ENCODE results near the gene TCHP.

TCHP gene

DNA sequence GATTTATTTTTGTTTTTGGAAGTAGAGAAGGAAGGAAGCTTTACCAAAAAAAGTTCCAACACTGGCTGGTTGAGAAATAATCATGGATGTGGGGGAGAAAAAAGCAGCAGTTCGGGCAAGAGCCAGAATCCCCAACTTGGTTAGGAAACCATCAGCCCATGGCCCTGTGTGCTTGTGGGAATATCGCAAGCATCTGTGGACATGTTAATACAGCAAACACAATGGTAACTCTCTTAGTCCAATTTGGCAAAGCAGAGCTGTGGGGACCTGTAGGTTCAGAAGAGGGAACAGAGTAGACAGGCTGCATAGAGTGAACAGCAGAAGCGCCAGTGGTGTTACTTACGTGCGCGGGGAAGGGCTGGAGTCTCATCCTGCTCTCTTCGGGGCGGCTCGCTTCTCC lies 46.8 kb downstream of the TCHP start:
- DNase-seq (ENCODE audit: insufficient read length), result no peak
- no peak for FAIRE-seq
- TF ChIP-seq POLR2AphosphoS5 (IDR thresholded peaks at IDR 0.05; ENCODE audit: low read depth, low read length) (no peak), TAF1 (IDR thresholded peaks at IDR 0.05; ENCODE audit: borderline replicate concordance, low read depth, low read length) (no peak), POLR2A (IDR thresholded peaks at IDR 0.05; ENCODE audit: low read depth, low read length) (no peak)

DNA sequence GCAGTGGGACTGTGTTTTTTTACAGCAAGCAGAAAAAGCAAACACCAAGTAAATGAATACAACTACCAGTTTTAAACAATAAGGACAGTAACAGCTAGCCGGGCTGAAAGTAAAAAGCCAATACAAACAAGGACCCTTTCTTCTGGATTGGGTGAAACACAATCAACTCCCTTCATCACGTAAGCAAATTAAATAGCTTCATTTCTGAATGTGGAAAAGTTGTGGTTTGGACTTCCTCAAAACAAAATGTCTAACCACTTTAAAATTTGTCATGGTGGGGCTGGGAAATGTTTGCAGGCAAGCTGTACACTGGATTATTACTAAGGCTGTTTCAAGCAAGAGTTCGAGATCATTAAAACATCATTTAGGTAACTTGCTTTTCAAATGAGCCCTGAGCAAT lies 47.4 kb downstream of the TCHP start:
- DNase-seq (ENCODE audit: insufficient read length) (no peak), FAIRE-seq (no peak)
- TF ChIP-seq POLR2AphosphoS5 (IDR thresholded peaks at IDR 0.05; ENCODE audit: low read depth, low read length) (no peak), POLR2A (IDR thresholded peaks at IDR 0.05; ENCODE audit: low read depth, low read length) (no peak), TAF1 (IDR thresholded peaks at IDR 0.05; ENCODE audit: borderline replicate concordance, low read depth, low read length) (no peak)

DNA sequence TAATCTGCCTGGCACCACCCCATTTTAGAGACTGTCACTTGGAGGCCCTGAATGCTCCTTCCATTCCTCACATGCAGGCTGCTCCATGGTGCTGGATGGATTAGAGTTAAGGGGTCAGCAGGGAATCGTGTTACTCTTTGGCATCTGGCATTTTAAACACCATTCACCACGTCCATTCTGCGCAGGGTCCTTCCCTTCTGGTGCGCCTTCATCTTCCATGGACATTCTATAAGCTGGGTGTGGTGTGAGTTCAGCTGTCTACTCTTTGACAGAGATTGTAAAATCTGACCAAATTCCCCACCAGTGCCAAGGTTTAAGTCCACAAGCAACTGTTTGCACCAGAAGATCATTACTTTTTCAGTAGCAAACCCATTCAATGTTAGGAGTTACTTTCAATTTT lies 48.3 kb downstream of the TCHP start:
- DNase-seq (ENCODE audit: insufficient read length), result no peak
- FAIRE-seq, result no peak
- TF ChIP-seq POLR2AphosphoS5 (IDR thresholded peaks at IDR 0.05; ENCODE audit: low read depth, low read length) (no peak), POLR2A (IDR thresholded peaks at IDR 0.05; ENCODE audit: low read depth, low read length) (no peak), TAF1 (IDR thresholded peaks at IDR 0.05; ENCODE audit: borderline replicate concordance, low read depth, low read length) (no peak)

DNA sequence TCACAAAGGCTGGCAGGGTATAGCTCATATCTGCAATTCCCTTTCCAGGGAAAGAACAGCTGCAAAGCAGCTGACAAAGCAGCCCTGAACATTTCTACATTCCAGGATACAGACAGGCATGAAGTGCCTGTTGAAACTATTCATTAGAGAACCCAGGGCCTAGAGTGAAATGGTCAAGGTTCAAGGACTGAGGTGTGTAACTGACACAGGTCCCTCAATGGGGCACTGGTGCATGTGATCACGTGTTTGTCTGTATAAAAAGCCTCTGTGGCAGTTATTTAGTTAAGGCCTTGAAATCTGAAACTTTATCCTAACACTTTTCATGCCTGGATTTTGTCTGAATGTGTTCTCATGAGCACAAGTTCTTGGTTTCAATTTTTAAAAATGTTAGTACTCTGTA lies 49.0 kb downstream of the TCHP start:
- DNase-seq (ENCODE audit: insufficient read length), result no peak
- FAIRE-seq, result no peak
- TF ChIP-seq POLR2AphosphoS5 (IDR thresholded peaks at IDR 0.05; ENCODE audit: low read depth, low read length), result no peak
- no peak for TF ChIP-seq POLR2A (IDR thresholded peaks at IDR 0.05; ENCODE audit: low read depth, low read length)
- no peak for TF ChIP-seq TAF1 (IDR thresholded peaks at IDR 0.05; ENCODE audit: borderline replicate concordance, low read depth, low read length)

DNA sequence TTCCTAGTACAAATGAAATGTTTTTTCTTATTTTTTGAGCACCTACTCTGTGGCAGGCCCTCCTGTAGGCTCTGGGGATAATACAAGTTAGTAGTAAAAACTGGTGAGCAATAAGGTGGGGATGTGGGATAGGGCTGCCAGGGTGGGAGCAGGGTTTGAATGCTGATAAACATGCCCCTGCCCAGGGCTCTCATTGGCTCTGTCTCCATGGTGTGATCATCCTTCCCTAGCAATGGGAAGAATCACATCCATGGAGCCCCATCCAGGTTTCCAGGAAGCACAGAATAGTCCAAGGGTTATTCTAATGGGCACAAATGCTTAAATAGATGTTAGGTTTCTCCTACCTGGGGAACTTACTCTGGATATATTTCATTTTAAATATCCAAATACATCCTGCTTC lies 50.6 kb downstream of the TCHP start:
- no peak for TF ChIP-seq POLR2AphosphoS5 (IDR thresholded peaks at IDR 0.05; ENCODE audit: low read depth, low read length)
- no peak for TF ChIP-seq TAF1 (IDR thresholded peaks at IDR 0.05; ENCODE audit: borderline replicate concordance, low read depth, low read length)
- no peak for TF ChIP-seq POLR2A (IDR thresholded peaks at IDR 0.05; ENCODE audit: low read depth, low read length)
- no peak for DNase-seq (ENCODE audit: insufficient read length)
- no peak for FAIRE-seq

DNA sequence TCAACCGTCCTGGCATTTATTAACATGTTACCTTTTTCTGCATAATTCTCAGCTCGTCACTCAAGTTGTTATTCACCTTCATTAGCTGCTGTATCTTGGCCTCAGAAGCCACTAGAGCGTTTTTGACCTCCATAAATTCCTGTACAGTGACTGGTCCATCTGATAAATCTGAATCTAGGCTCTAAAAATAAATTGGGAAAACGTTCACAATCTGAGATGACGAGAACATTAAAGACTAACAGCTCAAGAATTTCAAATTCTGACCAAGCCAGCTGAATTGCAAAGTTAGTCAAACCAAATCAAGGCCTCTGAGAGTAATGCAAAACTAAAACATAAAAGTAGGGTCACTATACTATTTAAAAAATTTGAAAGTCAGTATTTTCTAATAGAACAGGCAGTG lies 51.1 kb downstream of the TCHP start:
- DNase-seq (ENCODE audit: insufficient read length) (no peak), FAIRE-seq (no peak)

DNA sequence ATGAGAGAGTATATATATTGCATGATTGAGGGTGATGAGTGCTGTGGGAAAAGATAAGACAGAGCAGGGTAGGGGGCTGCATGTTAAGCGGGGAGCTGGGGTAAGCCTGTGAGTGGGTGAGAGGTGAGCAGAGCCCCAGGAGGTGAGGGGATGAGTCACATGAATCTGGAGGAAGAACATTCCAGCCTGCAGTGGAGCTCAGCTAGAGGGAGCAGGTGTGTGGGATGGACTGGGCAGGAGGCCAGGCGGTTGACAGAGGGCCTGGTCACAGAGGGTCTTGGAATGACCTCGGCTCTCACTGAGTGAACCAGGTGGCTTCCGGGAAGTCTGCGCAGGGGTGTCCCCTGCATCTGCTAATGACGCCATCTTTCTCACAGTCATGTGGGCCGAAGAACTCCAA lies 51.7 kb downstream of the TCHP start:
- FAIRE-seq, result no peak
- no peak for DNase-seq (ENCODE audit: insufficient read length)
- TF ChIP-seq TAF1 (IDR thresholded peaks at IDR 0.05; ENCODE audit: borderline replicate concordance, low read depth, low read length), result no peak
- TF ChIP-seq POLR2A (IDR thresholded peaks at IDR 0.05; ENCODE audit: low read depth, low read length), result no peak
- TF ChIP-seq POLR2AphosphoS5 (IDR thresholded peaks at IDR 0.05; ENCODE audit: low read depth, low read length), result no peak

More for the DNA sequence above, 51.1 kb downstream of the TCHP start:
- no peak for TF ChIP-seq POLR2A (IDR thresholded peaks at IDR 0.05; ENCODE audit: low read depth, low read length)

DNA sequence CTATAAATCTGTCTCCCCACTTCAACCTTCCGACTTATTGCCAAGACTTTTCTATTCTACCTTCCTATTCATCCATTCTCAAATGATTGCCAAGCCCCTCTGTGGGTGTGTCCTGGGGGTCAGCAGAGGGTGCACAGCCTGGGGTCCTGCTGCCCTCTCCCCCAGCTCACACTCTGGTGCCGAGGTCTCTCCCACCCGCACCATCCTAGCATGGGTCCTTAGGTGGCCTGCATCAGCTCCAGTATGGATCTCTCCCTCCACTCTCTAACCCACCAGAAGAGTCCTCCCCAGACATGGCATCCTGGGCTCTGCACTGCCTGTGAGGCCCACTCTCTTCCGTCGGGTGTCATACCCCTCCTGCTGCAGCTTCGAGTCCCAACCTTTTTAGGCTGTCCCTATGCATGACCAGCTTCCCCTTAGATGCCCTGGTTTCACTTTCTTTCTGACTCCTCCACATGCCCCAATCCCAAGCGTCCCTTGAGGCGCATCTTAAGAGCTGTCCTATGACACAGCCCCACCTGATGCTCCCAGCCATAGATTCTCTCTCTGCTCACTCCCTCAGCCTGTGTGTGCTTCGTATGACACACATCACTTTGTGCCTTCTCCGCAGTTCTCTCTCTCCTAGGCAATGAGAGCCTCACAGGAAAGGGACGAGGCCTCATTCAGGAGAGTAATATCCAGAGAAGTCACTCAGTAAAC lies 52.2 kb downstream of the TCHP start:
- TF ChIP-seq TAF1 (IDR thresholded peaks at IDR 0.05; ENCODE audit: borderline replicate concordance, low read depth, low read length), result no peak
- no peak for TF ChIP-seq POLR2A (IDR thresholded peaks at IDR 0.05; ENCODE audit: low read depth, low read length)
- TF ChIP-seq POLR2AphosphoS5 (IDR thresholded peaks at IDR 0.05; ENCODE audit: low read depth, low read length), result no peak
- FAIRE-seq (no peak), DNase-seq (ENCODE audit: insufficient read length) (no peak)

DNA sequence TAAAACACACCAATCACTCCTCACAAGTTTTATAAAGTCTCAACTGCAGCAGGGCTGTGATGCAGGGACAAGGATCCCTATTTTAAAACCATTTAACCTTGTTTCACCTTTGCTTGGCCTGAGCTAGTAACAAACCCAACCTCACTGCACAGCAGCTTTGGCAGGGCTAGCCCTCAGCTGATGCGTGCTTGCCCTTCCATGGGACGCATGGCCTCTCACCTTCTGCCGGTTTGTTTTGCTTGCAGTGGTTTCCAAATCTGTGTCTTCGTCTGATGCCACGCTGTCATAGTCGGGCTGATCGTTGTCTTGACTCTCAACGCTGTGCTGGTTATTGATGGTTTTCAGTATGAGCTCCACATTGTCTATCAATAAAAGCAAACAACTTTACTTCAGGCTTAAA lies 52.8 kb downstream of the TCHP start:
- DNase-seq (ENCODE audit: insufficient read length), result no peak
- no peak for TF ChIP-seq TAF1 (IDR thresholded peaks at IDR 0.05; ENCODE audit: borderline replicate concordance, low read depth, low read length)
- no peak for TF ChIP-seq POLR2AphosphoS5 (IDR thresholded peaks at IDR 0.05; ENCODE audit: low read depth, low read length)
- no peak for TF ChIP-seq POLR2A (IDR thresholded peaks at IDR 0.05; ENCODE audit: low read depth, low read length)
- FAIRE-seq, result no peak

DNA sequence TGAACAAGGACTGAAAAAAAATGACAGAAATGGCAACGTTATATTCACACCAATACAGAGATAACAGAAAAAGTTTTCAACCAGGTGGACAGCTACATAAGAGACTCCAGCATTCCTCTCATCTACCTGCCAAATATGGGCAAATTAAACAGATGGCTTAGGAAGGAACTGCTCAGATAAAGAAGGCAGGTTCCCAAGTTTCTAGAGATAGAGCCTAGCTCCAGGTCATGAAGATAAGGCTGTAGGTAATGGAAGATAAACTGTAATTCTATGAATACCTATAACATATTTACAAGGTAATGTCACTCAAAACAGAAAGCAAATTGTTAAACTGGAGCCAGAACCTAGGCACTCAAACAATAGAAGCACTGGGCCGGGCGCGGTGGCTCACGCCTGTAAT lies 53.6 kb downstream of the TCHP start:
- TF ChIP-seq POLR2AphosphoS5 (IDR thresholded peaks at IDR 0.05; ENCODE audit: low read depth, low read length), result no peak
- DNase-seq (ENCODE audit: insufficient read length), result no peak
- FAIRE-seq, result peak; percentile 27

DNA sequence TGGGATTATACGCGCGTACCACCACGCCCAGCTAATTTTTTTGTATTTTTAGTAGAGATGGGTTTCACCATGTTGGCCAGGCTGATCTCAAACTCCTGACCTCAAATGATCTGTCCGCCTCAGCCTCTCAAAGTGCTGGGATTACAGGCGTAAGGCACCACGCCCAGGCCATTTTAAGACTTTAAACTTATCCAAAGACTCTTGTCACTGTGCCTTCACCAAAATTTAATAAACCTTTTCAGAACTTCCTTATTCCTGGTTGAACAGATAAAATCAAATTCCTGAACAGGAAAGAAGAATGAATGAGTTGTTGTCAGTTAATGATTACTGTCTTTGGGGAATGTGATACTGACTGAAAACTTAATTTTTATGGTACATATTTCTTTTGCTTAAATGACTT lies 58.3 kb downstream of the TCHP start:
- DNase-seq (ENCODE audit: insufficient read length) (no peak), FAIRE-seq (no peak)
- TF ChIP-seq TAF1 (IDR thresholded peaks at IDR 0.05; ENCODE audit: borderline replicate concordance, low read depth, low read length) (no peak), POLR2A (IDR thresholded peaks at IDR 0.05; ENCODE audit: low read depth, low read length) (no peak), POLR2AphosphoS5 (IDR thresholded peaks at IDR 0.05; ENCODE audit: low read depth, low read length) (no peak)

DNA sequence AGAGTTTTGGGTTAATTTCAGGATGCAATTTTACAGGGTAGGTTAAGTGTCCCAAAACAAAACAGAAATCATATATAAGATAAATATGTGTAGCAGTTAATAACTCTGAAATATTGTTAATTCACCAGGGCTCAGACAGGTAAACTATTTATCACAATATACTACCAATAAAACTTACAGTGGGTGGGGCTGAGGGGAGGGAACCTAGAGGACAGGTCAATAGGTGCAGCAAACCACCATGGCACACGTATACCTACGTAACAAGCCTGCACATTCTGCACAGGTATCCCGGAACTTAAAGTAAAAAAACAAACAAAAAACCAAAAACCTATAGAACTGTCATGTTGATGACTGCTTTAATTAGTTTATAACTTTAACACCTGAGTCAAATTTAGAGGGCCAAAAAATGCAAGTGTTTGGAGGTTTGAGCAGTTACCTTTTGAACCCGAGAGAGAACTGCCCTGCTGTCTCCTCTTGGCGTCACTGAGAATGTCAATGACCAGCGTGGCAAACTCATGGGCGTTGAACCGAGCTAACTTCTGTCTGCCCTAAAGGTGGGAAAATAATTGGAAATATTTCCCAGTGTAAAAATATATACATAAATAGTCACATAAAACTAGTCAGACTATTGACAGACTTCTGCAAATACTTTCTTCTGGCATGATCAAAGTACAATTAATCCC lies 59.5 kb downstream of the TCHP start:
- DNase-seq (ENCODE audit: insufficient read length), result no peak
- no peak for FAIRE-seq
- TF ChIP-seq POLR2AphosphoS5 (IDR thresholded peaks at IDR 0.05; ENCODE audit: low read depth, low read length) (no peak), POLR2A (IDR thresholded peaks at IDR 0.05; ENCODE audit: low read depth, low read length) (no peak), TAF1 (IDR thresholded peaks at IDR 0.05; ENCODE audit: borderline replicate concordance, low read depth, low read length) (no peak)

Data from GM12892 (cell line).